HEK293T (cell line): ENCODE measurements around the gene ATP11A.

ENCODE experiments used
- CTCF ChIA-PET: fragments of 350-600 bp; formaldehyde crosslinking; extraction: SDS; loops from one replicate; lab custom pipeline; 2021; ENCODE audit warnings: antibody characterized with exemption, inconsistent platforms; lab: Yijun Ruan, JAX
- POLR2A ChIA-PET: fragments of 350-600 bp; formaldehyde crosslinking; extraction: SDS; loops from one replicate; lab custom pipeline; 2020; ENCODE audit warnings: antibody characterized with exemption, inconsistent platforms; lab: Yijun Ruan, JAX
- DNase-seq: peaks from one replicate; pipeline ENCODE4 v3.0.0; 2012; ENCODE audit warnings: mixed read lengths; ENCODE audit errors: extremely low spot score
- ARNT ChIP-seq: fragments of 450-650 bp; IDR thresholded peaks from 2 replicates; pipeline ENCODE4 v1.6.1; 2017; ENCODE audit warnings: mild to moderate bottlenecking
- BHLHE40 ChIP-seq: fragments of 450-650 bp; IDR thresholded peaks from 2 replicates; pipeline ENCODE4 v1.6.1; 2016; ENCODE audit warnings: mild to moderate bottlenecking, moderate library complexity, borderline replicate concordance
- CTBP1 ChIP-seq: fragments of 450-650 bp; IDR thresholded peaks from 2 replicates; pipeline ENCODE4 v1.6.1; 2016; ENCODE audit warnings: borderline replicate concordance
- ELF4 ChIP-seq: fragments of 450-650 bp; IDR thresholded peaks from 2 replicates; pipeline ENCODE4 v1.6.1; 2017; ENCODE audit warnings: antibody characterized with exemption
- FOXA1 ChIP-seq: fragments of 450-650 bp; IDR thresholded peaks from 2 replicates; pipeline ENCODE4 v1.6.1; 2016; ENCODE audit warnings: mild to moderate bottlenecking
- FOXK2 ChIP-seq: fragments of 450-650 bp; IDR thresholded peaks from 2 replicates; pipeline ENCODE4 v1.6.1; 2016; ENCODE audit warnings: mild to moderate bottlenecking
- FOXM1 ChIP-seq: fragments of 450-650 bp; IDR thresholded peaks from 2 replicates; pipeline ENCODE4 v1.6.1; 2017; ENCODE audit warnings: mild to moderate bottlenecking, borderline replicate concordance
- HDGF ChIP-seq: fragments of 450-650 bp; IDR thresholded peaks from 2 replicates; pipeline ENCODE4 v1.6.1; 2017; ENCODE audit warnings: antibody characterized with exemption, borderline replicate concordance
- L3MBTL2 ChIP-seq: fragments of 450-650 bp; conservative IDR thresholded peaks from 2 replicates; pipeline ENCODE4 v1.6.1; 2016; ENCODE audit warnings: mild to moderate bottlenecking
- LEF1 ChIP-seq: fragments of 450-650 bp; IDR thresholded peaks from 2 replicates; pipeline ENCODE4 v1.6.1; 2017; ENCODE audit warnings: mild to moderate bottlenecking, borderline replicate concordance
- NFRKB ChIP-seq: fragments of 450-650 bp; IDR thresholded peaks from 2 replicates; pipeline ENCODE4 v1.6.1; 2016; ENCODE audit warnings: mild to moderate bottlenecking, moderate library complexity
- PKNOX1 ChIP-seq: fragments of 450-650 bp; IDR thresholded peaks from 2 replicates; pipeline ENCODE4 v1.6.1; 2016
- SP1 ChIP-seq: fragments of 450-650 bp; IDR thresholded peaks from 2 replicates; pipeline ENCODE4 v1.6.1; 2017
- SUZ12 ChIP-seq: fragments of 450-650 bp; IDR thresholded peaks from 2 replicates; pipeline ENCODE4 v1.6.1; 2016; ENCODE audit warnings: mild to moderate bottlenecking
- TARDBP ChIP-seq: fragments of 450-650 bp; IDR thresholded peaks from 2 replicates; pipeline ENCODE4 v1.6.1; 2016
- ZNF384 ChIP-seq: fragments of 450-650 bp; IDR thresholded peaks from 2 replicates; pipeline ENCODE4 v1.6.1; 2016

The ATP11A gene

GRCh38 chr13:112759053-112759452 is 69.2 kb downstream of the ATP11A start:
- ChIA-PET POLR2A (no interaction called here), CTCF (no interaction called here)
- no peak for TF ChIP-seq ZNF384
- TF ChIP-seq ARNT: no peak
- TF ChIP-seq HDGF: no peak
- no peak for TF ChIP-seq LEF1
- no peak for TF ChIP-seq CTBP1
- TF ChIP-seq L3MBTL2: no peak
- no peak for TF ChIP-seq BHLHE40
- TF ChIP-seq FOXA1: no peak
- TF ChIP-seq FOXM1: no peak
- no peak for TF ChIP-seq NFRKB
- no peak for TF ChIP-seq ELF4
- no peak for TF ChIP-seq PKNOX1
- no peak for TF ChIP-seq SP1
- no peak for TF ChIP-seq FOXK2
- TF ChIP-seq TARDBP: no peak
- no peak for TF ChIP-seq SUZ12
- no peak for DNase-seq

GRCh38 chr13:112759827-112760226 is 70.0 kb downstream of the ATP11A start:
- TF ChIP-seq HDGF (no peak), L3MBTL2 (no peak), PKNOX1 (no peak), ELF4 (no peak), TARDBP (no peak), CTBP1 (no peak), ARNT (no peak), FOXK2 (no peak), LEF1 (no peak), SP1 (no peak), ZNF384 (no peak), FOXM1 (no peak), BHLHE40 (no peak), SUZ12 (no peak), NFRKB (no peak), FOXA1 (no peak)

DNA sequence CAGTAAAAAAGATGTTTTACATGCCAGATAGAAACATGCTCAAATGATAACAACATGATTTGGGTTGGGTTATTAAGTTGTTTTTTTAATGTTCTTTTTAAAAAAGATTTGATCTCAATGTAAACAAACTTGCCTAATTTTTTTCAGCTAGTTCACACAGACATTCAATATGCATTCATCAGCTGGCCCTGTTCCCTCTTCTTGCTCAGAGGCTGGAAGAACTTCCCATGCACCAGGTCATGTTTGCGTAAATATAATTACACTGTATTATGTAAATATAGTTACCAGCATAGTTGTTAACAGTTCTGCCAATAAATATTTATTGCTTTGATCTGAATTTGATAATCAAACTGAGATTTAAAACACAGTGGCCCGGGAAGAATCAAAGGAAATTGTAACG is 70.6 kb downstream of the ATP11A start:
- TF ChIP-seq SUZ12 (no peak), FOXK2 (no peak), PKNOX1 (no peak)
- POLR2A ChIA-PET: no interaction called here
- no peak for DNase-seq
- CTCF ChIA-PET: no interaction called here

More at GRCh38 chr13:112759827-112760226, 70.0 kb downstream of the ATP11A start:
- ChIA-PET CTCF (no interaction called here), POLR2A (no interaction called here)
- DNase-seq: no peak

DNA sequence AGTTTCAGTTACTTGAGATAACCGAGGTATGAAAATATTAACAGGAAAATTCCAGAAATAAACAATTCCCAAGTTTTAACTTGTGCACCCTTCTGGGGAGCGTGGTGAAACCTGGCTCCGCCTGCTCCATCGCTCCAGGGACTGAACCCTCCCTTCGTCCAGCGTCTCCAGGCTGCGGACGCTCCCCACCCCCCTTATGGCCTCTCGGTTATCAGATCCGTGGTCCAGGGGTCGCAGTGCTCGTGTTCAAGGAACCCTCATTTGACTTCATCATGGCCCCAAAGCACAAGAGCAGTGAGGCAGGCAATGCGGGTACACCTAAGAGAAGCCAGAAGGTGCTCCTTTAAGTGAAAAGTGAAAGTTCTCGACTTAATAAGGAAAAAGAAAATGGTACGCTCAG is 71.1 kb downstream of the ATP11A start:
- no peak for DNase-seq
- ChIA-PET CTCF (no interaction called here), POLR2A (no interaction called here)
- no peak for TF ChIP-seq CTBP1
- TF ChIP-seq ELF4: no peak
- TF ChIP-seq SUZ12: no peak
- no peak for TF ChIP-seq ARNT
- TF ChIP-seq LEF1: no peak
- no peak for TF ChIP-seq PKNOX1
- TF ChIP-seq FOXM1: no peak
- TF ChIP-seq FOXK2: no peak
- no peak for TF ChIP-seq SP1
- no peak for TF ChIP-seq NFRKB
- no peak for TF ChIP-seq ZNF384
- TF ChIP-seq FOXA1: no peak
- TF ChIP-seq L3MBTL2: no peak
- TF ChIP-seq BHLHE40: no peak
- no peak for TF ChIP-seq TARDBP
- no peak for TF ChIP-seq HDGF

- ChIA-PET CTCF (interaction anchor here (0.6 kb wide), 2 partner anchors 44 to 85 kb away, joined by 3 to 6 read pairs; no protein-coding TSS in a partner anchor), POLR2A (no interaction called here)
- DNase-seq: no peak
- TF ChIP-seq SUZ12: no peak
- no peak for TF ChIP-seq FOXK2
- TF ChIP-seq PKNOX1: no peak
- TF ChIP-seq ELF4: no peak
- TF ChIP-seq TARDBP: no peak
- no peak for TF ChIP-seq NFRKB
- TF ChIP-seq ARNT: no peak
- no peak for TF ChIP-seq BHLHE40
- no peak for TF ChIP-seq L3MBTL2
- no peak for TF ChIP-seq FOXA1
- no peak for TF ChIP-seq SP1
- no peak for TF ChIP-seq ZNF384
- TF ChIP-seq FOXM1: no peak
- TF ChIP-seq HDGF: no peak
- no peak for TF ChIP-seq CTBP1
- no peak for TF ChIP-seq LEF1
Measured at GRCh38 chr13:112761701-112762689, 72.2 kb downstream of the ATP11A start.
